GM10847 (cell line): Measurements from ENCODE around the gene C4BPA.

Experiments used
- POLR2A ChIP-seq: IDR thresholded peaks from 2 replicates; pipeline ENCODE4 v1.6.1; 2011; ENCODE audit not compliant: insufficient read length; ENCODE audit errors: extremely low read depth

Gene C4BPA

GRCh38 chr1:207186503-207186902, 82.5 kb downstream of the C4BPA start:
- TF ChIP-seq POLR2A, result no peak

GRCh38 chr1:207188901-207189300, 84.9 kb downstream of the C4BPA start:
- no peak for TF ChIP-seq POLR2A

- TF ChIP-seq POLR2A, result no peak
Observed at GRCh38 chr1:207191061-207191460, 87.0 kb downstream of the C4BPA start.

- no peak for TF ChIP-seq POLR2A
Observed at GRCh38 chr1:207191776-207192175, 87.7 kb downstream of the C4BPA start.

GRCh38 chr1:207194197-207194596, 90.2 kb downstream of the C4BPA start:
- no peak for TF ChIP-seq POLR2A
